Epithelial cell of prostate (primary cell): ENCODE results near the gene USP8.

Experiments
- DNase-seq: peaks from one replicate; pipeline ENCODE4 v3.0.0-alpha.2; 2011; ENCODE audit warnings: low read depth, low spot score
- H3K27ac ChIP-seq: fragments of 450-650 bp; 2 replicates; pipeline ENCODE4 v1.5.1; 2017; ENCODE audit warnings: mild to moderate bottlenecking

The USP8 gene

DNA sequence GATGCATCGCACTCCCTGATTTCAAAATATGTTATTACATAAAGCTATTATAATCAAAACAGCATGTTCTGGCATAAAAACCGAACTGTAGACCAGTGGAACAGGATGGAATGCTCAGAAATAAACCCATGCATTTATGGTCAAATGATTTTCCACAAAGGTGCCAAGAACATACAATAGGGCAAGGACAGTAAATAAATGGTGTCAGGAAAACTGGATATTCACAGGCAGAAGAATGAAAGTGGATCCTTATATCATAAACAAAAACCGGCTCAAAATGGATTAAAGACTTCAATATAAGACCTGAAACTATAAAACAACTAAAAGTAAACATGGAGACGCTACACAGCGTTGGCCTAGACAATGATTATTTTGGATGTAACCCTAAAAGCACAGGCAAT is 99.6 kb downstream of the USP8 start:
- DNase-seq = no peak
- no peak overlapping the region for H3K27ac ChIP-seq

DNA sequence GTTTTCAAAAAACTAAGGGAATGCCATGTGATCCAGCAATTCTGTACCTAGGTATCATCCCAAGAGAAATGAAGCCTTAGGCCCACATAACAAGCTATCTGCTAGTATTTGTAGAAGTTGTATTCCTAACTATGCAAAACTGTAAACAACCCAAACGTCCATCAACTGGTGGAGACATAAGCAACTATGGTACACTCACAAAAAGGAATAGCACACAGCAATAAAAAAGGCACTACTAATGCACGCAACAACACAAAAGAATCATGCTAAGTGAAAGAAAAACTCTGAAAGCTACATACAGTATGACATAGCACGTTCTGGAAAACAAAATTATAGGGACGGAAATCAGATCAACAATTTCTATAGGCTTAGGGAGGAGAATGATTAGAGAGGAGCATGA is 107.0 kb downstream of the USP8 start:
- DNase-seq = no peak
- no peak overlapping the region for H3K27ac ChIP-seq

DNA sequence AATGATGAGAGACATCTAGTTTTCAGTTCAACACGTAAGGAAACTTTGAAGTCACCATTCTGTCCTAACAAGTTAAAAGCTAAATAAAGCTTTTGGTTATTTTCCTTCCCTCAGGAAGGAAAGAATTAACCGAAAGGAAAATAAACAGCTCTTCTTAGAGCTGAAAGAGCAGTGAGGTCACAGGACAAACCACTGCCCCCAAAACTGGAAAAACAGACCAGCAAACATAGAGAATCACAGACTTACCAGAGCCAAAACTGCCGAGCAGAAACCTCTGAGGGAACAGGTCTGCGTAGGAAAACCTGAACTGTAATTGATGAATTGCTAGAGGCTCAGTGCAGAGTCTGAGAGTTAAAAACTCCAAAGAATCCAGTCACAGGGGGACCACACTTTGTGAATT is 107.6 kb downstream of the USP8 start:
- no peak for DNase-seq
- H3K27ac ChIP-seq = no peak overlapping the region

- no peak for DNase-seq
- no peak overlapping the region for H3K27ac ChIP-seq
Measured at GRCh38 chr15:50542887-50543210, 118.6 kb downstream of the USP8 start.

DNA sequence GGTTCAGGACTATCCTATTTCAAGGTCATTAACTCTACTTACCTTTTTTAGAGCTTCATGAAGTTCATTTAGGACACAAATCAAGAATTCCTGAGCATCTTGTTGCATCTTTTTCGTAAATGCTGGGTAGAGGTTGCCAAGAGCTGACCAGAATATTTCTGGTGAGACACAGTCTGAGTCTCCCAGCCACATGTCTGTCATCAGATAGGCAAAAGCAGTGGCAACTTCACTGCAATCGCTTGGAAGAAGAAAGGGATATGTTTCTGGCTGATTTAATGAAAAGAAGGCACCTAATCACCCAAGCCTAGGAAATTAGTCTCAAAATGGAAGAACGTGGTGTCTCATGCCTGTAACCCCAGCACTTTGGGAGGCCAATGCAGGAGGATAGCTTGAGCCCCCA is 119.4 kb downstream of the USP8 start:
- no peak overlapping the region for H3K27ac ChIP-seq
- DNase-seq = no peak

GRCh38 chr15:50544368-50544767 is 120.2 kb downstream of the USP8 start:
- H3K27ac ChIP-seq = no peak overlapping the region
- DNase-seq = no peak

GRCh38 chr15:50546566-50546965 is 122.4 kb downstream of the USP8 start, which contains the start of gene USP50:
Gene USP50 (minus strand): TSS chr15:50546666. CDS start chr15:50546525, 141 bp downstream.
- DNase-seq = no peak
- no peak within 1 kb of the TSS for H3K27ac ChIP-seq

GRCh38 chr15:50549326-50549725 is 125.1 kb downstream of the USP8 start:
- no peak overlapping the region for H3K27ac ChIP-seq
- no peak for DNase-seq

DNA sequence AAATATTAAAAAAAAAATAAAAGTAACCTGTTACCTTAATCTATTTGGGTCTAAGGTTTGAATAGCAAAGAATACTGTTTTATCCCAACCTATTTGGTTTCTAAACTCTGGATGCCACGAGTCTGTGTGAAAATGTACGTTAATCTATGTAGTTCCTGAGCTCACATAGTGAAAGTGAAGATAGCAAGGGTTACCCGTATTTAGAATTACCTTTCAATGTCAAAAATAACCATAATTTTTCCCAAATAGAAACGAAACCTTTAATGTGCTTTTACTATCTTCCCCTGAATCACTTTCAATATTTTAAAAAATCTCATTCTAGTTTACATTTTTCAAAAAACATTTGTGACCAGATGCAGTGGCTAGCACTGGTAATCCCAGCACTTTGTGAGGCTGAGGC is 128.0 kb downstream of the USP8 start:
- no peak for DNase-seq
- no peak overlapping the region for H3K27ac ChIP-seq

GRCh38 chr15:50556642-50557371 is 132.6 kb downstream of the USP8 start:
- H3K27ac ChIP-seq = no peak overlapping the region
- DNase-seq = no peak

- H3K27ac ChIP-seq = no peak overlapping the region
- DNase-seq = no peak
Measured at GRCh38 chr15:50558012-50558411, 133.8 kb downstream of the USP8 start.

DNA sequence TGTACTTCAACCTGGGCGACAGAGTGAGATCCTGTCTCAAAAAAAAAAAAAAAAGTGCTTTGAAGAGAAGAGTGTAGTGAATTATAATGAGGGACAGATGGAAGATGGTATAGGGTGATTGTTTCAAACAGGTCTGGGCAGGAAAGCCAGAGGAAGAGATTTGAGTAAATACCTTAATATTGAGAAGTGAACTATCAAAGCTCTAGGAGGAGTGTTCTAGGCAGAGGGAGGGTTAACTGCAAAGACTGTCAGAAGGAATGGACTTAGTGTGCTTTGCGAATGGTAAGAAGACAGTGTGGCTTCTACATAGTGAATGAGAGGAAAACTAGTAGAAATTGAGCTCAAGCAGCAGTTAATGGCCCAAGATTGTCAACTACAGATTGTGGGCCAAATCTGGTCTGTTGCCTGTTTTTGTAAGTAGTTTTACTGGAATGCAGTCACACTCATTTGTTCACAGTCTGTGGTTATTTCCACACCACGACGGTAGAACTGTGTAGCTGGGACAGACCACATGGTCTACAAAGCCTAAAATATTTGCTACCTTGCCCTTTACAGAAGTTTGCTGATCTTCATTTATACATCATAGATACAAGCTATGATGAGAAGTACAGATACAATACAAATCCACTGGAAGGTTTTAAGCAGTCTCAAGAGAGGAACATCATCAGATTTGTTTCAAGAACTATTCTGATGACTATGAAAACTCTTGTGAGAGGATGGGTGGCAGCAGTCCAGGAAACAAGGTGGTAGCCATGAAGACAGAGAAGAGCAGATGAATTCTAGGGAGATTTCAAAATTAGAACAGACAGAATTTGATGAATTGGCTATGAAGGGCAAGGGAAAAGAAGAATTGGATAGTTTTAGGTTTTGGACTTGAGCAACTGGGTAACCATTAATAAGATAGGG is 138.8 kb downstream of the USP8 start:
- no peak for DNase-seq
- H3K27ac ChIP-seq = no peak overlapping the region

GRCh38 chr15:50563756-50564155 is 139.6 kb downstream of the USP8 start:
- no peak for DNase-seq

More at GRCh38 chr15:50563756-50564155, 139.6 kb downstream of the USP8 start:
- no peak overlapping the region for H3K27ac ChIP-seq
